Activated gamma-delta T cell treated with Interleukin-2 at 50 U/mL for 16 hours (primary cell): ENCODE results near the gene VEZT.
"Not testable (repeated sequence)": the region's sequence is repeated elsewhere in the genome, so short reads cannot be mapped to it uniquely, and the experiment has no call there.

Experiments
- DNase-seq: peaks from one replicate; pipeline ENCODE4 v3.0.0-alpha.2; 2020

The VEZT gene

GRCh38 chr12:95217377-95218149 is at the start of gene VEZT, which contains the start of gene FGD6:
Gene VEZT (plus strand): TSS chr12:95217807. CDS start chr12:95217851, 44 bp downstream.
Gene FGD6 (minus strand): TSS chr12:95217467. CDS start chr12:95217240, 227 bp downstream.
- peak; percentile 97 for DNase-seq

- no peak for DNase-seq
Observed at GRCh38 chr12:95168746-95169145, 48.9 kb upstream of the VEZT start.

- DNase-seq, result no peak
Observed at GRCh38 chr12:95169368-95169767, 48.2 kb upstream of the VEZT start.

- DNase-seq, result no peak
Observed at GRCh38 chr12:95173392-95174251, 44.0 kb upstream of the VEZT start.

- DNase-seq, result no peak
Observed at GRCh38 chr12:95177201-95177768, 40.3 kb upstream of the VEZT start.

- no peak for DNase-seq
Observed at GRCh38 chr12:95178136-95178535, 39.5 kb upstream of the VEZT start.

GRCh38 chr12:95179011-95179410 is 38.6 kb upstream of the VEZT start:
- DNase-seq, result no peak

GRCh38 chr12:95181103-95181502 is 36.5 kb upstream of the VEZT start:
- no peak for DNase-seq

GRCh38 chr12:95182868-95183415 is 34.7 kb upstream of the VEZT start:
- no peak for DNase-seq

- no peak for DNase-seq
Observed at GRCh38 chr12:95184121-95184520, 33.5 kb upstream of the VEZT start.

- DNase-seq, result no peak
Observed at GRCh38 chr12:95185072-95185471, 32.5 kb upstream of the VEZT start.

GRCh38 chr12:95185854-95186253 is 31.8 kb upstream of the VEZT start:
- no peak for DNase-seq

GRCh38 chr12:95187865-95188415 is 29.7 kb upstream of the VEZT start:
- DNase-seq, result no peak

- DNase-seq, result no peak
Observed at GRCh38 chr12:95191060-95191696, 26.4 kb upstream of the VEZT start.

- no peak for DNase-seq
Observed at GRCh38 chr12:95192271-95192670, 25.3 kb upstream of the VEZT start.

GRCh38 chr12:95193139-95193538 is 24.5 kb upstream of the VEZT start:
- no peak for DNase-seq

GRCh38 chr12:95195122-95195521 is 22.5 kb upstream of the VEZT start:
- no peak for DNase-seq

- not testable (repeated sequence) for DNase-seq
Observed at GRCh38 chr12:95196875-95197569, 20.6 kb upstream of the VEZT start.

- no peak for DNase-seq
Observed at GRCh38 chr12:95197636-95198035, 20.0 kb upstream of the VEZT start.

- no peak for DNase-seq
Observed at GRCh38 chr12:95198914-95199313, 18.7 kb upstream of the VEZT start.

GRCh38 chr12:95200128-95200894 is 17.3 kb upstream of the VEZT start:
- no peak for DNase-seq
